Measurements from ENCODE around the gene PARD3.

PARD3 gene

GRCh38 chr10:34347131-34347530 lies 468.0 kb downstream of the PARD3 start:
- DNase-seq (ENCODE audit: low read depth in 2 of 2): no peak

- no peak for DNase-seq (ENCODE audit: low read depth in 2 of 2)
Observed at GRCh38 chr10:34346516-34347100, 468.5 kb downstream of the PARD3 start.

GRCh38 chr10:34345383-34345782 lies 469.7 kb downstream of the PARD3 start:
- DNase-seq (ENCODE audit: low read depth in 2 of 2): no peak

- no peak for DNase-seq (ENCODE audit: low read depth in 2 of 2)
Observed at GRCh38 chr10:34343764-34344163, 471.3 kb downstream of the PARD3 start.

DNA sequence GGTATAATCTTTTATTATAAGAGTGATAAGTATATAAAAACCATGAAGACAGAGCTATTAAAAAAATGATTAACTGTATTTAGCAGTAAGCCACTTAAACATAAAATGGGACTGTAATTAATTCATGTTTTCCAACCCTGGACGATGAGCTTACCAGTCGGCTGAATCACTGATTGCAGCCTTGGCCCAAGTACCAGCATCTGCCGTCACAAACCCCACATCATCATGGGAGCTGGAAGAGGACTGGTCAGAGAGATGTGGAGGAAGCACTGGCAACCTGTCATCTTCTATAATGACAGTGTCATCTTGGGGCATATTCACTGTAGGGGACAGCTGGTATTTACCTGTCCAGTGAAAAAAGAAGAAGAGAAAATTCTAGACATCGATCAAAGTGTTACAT lies 473.6 kb downstream of the PARD3 start:
- DNase-seq (ENCODE audit: low read depth in 2 of 2): no peak

DNA sequence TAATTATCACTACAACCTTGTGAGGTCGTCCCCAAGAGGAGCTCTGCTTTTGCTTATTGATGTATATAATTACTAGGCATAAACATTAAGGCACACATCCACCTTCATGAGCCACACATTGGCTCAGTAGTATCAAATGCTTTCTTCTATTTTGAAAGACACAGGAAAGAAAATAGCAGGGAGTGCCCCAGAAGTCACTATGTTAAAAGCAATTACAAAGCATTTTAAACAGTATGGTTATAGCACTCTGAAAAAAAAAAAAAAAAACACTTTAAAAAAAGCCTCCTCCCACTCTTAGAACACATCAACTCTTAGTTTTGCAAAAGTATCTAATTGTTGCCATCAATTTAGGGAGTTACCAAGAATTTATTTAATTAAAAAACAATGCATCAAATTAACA lies 474.2 kb downstream of the PARD3 start:
- DNase-seq (ENCODE audit: low read depth in 2 of 2): no peak

GRCh38 chr10:34339816-34340553 lies 475.1 kb downstream of the PARD3 start:
- DNase-seq (ENCODE audit: low read depth in 2 of 2): no peak

DNA sequence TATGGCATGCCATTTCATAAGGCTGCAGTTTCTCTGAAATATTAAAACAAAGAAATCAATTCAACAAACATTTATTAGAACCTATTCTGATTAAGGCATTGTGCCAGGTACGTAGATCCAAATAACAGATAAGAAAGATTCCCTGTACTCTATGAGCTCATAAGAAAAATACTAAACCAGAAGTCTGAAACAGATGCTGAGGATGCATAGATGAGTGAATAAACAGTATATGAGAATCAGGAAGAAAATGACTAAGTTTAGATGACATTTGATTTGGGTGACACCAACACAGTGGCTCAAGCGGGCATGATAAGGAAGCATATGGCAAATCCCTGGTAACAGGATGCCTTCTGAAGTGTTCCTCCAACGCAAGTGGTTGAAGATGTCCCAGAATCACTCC lies 477.2 kb downstream of the PARD3 start:
- DNase-seq (ENCODE audit: low read depth in 2 of 2): no peak

DNA sequence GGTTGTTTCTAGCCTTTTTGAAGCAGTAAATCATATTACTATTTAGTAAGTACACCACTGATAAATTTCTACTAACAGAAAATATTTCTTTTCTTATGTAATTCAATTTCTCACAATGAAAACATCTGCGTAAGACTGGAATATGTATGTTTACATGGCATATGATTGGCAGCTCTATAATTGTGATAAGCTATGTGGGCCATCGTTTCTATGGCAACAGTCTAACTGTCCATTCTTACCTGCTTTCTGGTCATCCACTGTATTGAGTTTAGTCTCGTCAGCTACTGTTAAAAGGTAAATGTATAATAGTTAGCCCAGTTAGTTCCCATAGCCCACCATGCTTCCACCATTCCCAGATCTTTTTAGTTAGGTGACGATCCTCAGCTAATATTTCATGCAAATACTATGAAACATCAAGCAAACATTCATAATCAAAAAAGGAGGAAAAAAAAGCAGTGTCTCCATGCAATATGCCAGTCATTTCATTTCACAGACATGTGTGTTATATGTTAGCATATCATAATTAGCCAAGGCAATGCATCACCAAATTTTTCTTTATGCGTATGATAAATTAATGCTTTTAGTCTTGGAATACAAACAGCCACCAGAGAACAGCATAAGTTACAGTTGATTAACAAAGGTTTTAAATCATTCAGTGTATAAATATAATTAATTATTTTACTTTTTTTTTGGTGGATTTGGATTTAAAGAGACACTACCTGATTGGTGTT lies 479.0 kb downstream of the PARD3 start:
- DNase-seq (ENCODE audit: low read depth in 2 of 2): no peak

DNA sequence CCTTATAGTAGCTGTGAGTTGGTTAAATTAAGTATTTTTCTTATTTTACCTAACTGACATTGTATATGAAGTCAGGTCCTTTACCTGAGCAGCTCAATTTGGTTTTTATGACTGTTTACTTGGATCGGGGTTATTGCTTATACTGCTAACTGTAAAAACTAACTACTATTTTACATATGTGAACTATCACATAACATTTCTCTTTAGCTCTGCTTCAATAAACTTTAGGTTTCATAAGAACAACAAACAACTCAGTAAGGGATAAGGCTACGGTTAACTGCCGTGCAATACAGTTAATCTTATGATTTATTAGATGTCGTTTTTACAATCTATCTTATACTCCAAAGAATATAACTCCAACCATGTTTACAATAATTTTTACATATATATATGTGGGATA lies 480.2 kb downstream of the PARD3 start:
- DNase-seq (ENCODE audit: low read depth in 2 of 2): no peak

DNA sequence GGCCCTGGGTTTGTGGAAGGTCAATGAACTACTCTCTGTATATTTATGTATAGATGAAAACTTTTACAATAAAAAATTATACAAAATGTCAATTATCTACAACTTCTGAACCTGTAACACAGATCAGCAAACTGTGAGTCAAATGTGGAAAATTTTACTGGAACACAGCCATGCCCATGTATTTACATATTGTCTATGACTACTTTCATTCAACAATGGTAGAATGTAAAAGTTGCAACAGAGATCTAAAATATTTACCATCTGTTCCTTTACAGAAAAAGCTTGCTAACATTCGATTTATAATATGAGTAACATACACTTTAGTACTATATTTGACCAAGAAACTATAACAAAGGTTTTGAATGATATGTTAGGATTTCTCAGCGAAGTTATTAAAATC lies 481.6 kb downstream of the PARD3 start:
- DNase-seq (ENCODE audit: low read depth in 2 of 2): no peak

DNA sequence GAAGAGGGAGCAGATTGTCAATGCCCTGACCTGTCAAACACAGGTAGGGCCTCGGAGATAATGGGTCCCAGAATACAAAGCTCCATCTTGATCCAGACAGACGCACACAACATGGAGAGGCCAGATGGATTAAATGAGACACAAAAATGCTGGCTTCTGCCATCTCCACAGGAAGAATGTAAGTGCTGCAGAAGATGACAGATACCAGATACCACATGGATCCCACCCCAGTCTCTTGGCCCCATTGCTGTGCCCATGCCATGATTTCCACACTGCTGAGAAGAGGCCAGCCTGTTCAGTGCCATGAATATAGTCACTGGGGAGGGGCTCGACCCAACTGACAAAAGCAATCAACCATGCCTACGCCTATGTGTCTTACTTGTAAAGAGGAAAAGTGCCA lies 487.9 kb downstream of the PARD3 start:
- DNase-seq (ENCODE audit: low read depth in 2 of 2): no peak

GRCh38 chr10:34323192-34323591 lies 491.9 kb downstream of the PARD3 start:
- no peak for DNase-seq (ENCODE audit: low read depth in 2 of 2)

DNA sequence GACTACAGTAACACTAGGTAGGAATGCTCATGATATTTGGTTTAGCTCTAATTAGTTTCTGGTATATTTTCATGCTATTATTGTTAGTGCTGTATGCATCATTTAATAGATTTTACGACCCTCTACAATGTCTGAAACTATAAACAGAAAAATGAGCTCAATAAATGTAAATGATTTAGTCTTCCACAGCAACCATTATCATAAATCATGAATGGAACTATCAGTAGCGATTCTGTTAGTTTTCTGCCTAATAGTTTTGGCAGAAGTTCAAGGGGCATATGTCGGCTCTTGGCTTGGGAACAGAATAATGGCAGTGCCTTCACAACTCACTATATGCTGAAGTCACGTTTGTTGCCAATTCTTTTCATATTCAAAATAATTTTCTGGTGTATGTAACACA lies 494.8 kb downstream of the PARD3 start:
- no peak for DNase-seq (ENCODE audit: low read depth in 2 of 2)

- DNase-seq (ENCODE audit: low read depth in 2 of 2): no peak
Observed at GRCh38 chr10:34319197-34319846, 495.8 kb downstream of the PARD3 start.

GRCh38 chr10:34316154-34316553 lies 498.9 kb downstream of the PARD3 start:
- no peak for DNase-seq (ENCODE audit: low read depth in 2 of 2)

GRCh38 chr10:34314457-34314856 lies 500.6 kb downstream of the PARD3 start:
- no peak for DNase-seq (ENCODE audit: low read depth in 2 of 2)

DNA sequence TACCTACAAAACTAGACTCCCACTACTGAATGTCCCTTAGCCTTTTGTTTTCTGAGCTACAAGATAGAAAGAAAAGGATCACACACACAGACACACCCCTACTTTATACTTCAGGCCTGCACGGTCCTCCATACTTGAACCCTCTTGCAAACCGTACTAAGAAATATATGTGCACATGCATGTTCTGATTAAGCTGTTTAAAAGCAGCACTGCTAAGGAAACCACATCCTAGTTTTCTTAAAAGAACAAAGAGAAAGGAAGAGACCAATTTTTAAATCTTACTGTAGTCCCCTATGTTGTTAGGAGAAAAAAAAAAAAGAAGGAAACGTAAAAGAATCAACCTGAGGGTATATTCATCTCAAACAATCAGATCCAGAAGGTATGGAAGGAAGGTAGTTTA lies 501.2 kb downstream of the PARD3 start:
- no peak for DNase-seq (ENCODE audit: low read depth in 2 of 2)

- DNase-seq (ENCODE audit: low read depth in 2 of 2): no peak
Observed at GRCh38 chr10:34313353-34313752, 501.7 kb downstream of the PARD3 start.

GRCh38 chr10:34311679-34312078 lies 503.4 kb downstream of the PARD3 start:
- DNase-seq (ENCODE audit: low read depth in 2 of 2): no peak

DNA sequence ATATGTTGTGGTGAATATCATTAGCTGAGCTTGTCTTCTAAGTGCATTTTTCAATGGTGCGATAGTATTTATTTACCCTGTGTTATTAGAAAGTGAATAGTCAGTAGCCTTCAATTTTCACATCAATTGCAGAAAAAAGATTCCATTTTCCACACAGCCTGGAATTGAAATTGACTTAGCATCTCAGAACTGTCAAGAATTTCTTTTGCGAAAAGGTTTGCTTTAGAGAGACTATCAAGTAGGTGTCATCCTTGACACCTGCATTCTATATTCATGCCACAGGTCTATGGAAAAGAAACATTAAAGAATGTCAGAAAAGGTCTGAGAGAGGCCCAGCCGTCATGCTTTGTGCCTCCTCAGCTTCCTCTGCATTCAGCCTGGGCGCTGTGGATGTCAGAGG lies 504.9 kb downstream of the PARD3 start:
- DNase-seq (ENCODE audit: low read depth in 2 of 2): no peak

DNA sequence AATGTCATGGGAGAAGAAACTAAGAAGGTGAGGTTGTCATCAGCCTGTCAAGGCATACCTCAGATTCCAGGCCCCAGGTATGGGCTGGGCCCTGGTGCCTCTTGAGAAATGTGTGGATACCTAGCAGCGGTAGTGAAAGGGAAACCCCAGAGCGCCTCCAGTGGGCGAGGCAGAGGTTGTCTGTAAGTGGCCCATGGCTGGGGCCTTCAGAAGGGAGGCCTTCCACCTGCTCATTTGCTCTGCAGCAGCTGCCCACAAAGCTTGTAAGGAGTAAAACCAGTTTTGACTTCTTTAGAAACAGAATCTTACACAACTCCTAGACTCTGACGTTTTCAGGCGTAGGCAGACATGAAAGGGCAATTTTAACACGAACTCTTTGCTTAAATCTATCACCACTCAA lies 509.9 kb downstream of the PARD3 start:
- no peak for DNase-seq (ENCODE audit: low read depth in 2 of 2)

DNA sequence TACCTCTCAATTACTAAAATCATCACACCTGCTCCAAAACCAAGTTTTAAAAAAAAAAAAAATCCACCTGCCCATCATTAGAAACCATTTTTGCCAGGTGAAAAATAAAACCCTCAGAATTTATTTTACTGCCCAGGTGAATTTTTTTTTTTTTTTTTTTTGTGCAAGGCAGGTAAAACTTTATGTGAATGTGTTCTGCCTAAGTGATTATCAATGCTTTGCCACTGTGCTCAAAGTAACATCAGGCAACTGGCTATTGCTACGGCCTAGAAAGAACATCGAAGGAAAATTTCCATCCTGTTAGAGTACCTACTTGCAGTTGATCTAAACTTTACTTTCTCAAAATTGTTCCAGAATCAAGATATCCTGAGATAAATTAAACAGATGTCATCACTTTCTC lies 512.1 kb downstream of the PARD3 start:
- no peak for DNase-seq (ENCODE audit: low read depth in 2 of 2)
